Measurements from ENCODE around the gene CWC27.

Gene CWC27

GRCh38 chr5:64790210-64790609, 21.5 kb downstream of the CWC27 start:
- H3K4me3 Mint-ChIP-seq, result no peak overlapping the region
- TF ChIP-seq CTCF (IDR thresholded peaks at IDR 0.05), result no peak
- DNase-seq, result no peak
- no peak overlapping the region for H3K27ac Mint-ChIP-seq
- no peaks in the 10 kb centered on the region for H3K4me1 Mint-ChIP-seq
- no peaks in the 10 kb centered on the region for H3K9me3 Mint-ChIP-seq
- no peaks in the 10 kb centered on the region for H3K27me3 Mint-ChIP-seq (ENCODE audit: low read depth, poor library complexity)
- H3K36me3 Mint-ChIP-seq (ENCODE audit: low read depth), result peaks cover 18% of the 10 kb centered on the region

GRCh38 chr5:64792469-64792868, 23.7 kb downstream of the CWC27 start:
- no peak for DNase-seq
- no peak overlapping the region for H3K27ac Mint-ChIP-seq
- no peak overlapping the region for H3K4me3 Mint-ChIP-seq
- peaks cover 15% of the 10 kb centered on the region for H3K36me3 Mint-ChIP-seq (ENCODE audit: low read depth)
- no peaks in the 10 kb centered on the region for H3K4me1 Mint-ChIP-seq
- H3K9me3 Mint-ChIP-seq, result no peaks in the 10 kb centered on the region
- TF ChIP-seq CTCF (IDR thresholded peaks at IDR 0.05), result no peak
- no peaks in the 10 kb centered on the region for H3K27me3 Mint-ChIP-seq (ENCODE audit: low read depth, poor library complexity)

- Mint-ChIP-seq H3K36me3 (ENCODE audit: low read depth) (peaks cover 19% of the 10 kb centered on the region), H3K27ac (no peak overlapping the region), H3K9me3 (no peaks in the 10 kb centered on the region), H3K4me3 (no peak overlapping the region), H3K4me1 (no peaks in the 10 kb centered on the region), H3K27me3 (ENCODE audit: low read depth, poor library complexity) (no peaks in the 10 kb centered on the region)
- no peak for TF ChIP-seq CTCF (IDR thresholded peaks at IDR 0.05)
- DNase-seq, result no peak
Measured at GRCh38 chr5:64794053-64794770, 25.5 kb downstream of the CWC27 start.

- TF ChIP-seq CTCF (IDR thresholded peaks at IDR 0.05), result no peak
- Mint-ChIP-seq H3K9me3 (no peaks in the 10 kb centered on the region), H3K27me3 (ENCODE audit: low read depth, poor library complexity) (no peaks in the 10 kb centered on the region), H3K4me3 (no peak overlapping the region), H3K36me3 (ENCODE audit: low read depth) (peaks cover 19% of the 10 kb centered on the region), H3K27ac (no peak overlapping the region), H3K4me1 (no peaks in the 10 kb centered on the region)
- no peak for DNase-seq
Measured at GRCh38 chr5:64796301-64796700, 27.6 kb downstream of the CWC27 start.

- no peak for TF ChIP-seq CTCF (IDR thresholded peaks at IDR 0.05)
- no peaks in the 10 kb centered on the region for H3K4me1 Mint-ChIP-seq
Measured at GRCh38 chr5:64800926-64801325, 32.2 kb downstream of the CWC27 start.

GRCh38 chr5:64806537-64806936, 37.8 kb downstream of the CWC27 start:
- no peak for DNase-seq
- Mint-ChIP-seq H3K36me3 (ENCODE audit: low read depth) (peaks cover 22% of the 10 kb centered on the region), H3K27me3 (ENCODE audit: low read depth, poor library complexity) (no peaks in the 10 kb centered on the region), H3K4me1 (no peaks in the 10 kb centered on the region), H3K4me3 (no peak overlapping the region), H3K9me3 (no peaks in the 10 kb centered on the region), H3K27ac (no peak overlapping the region)
- TF ChIP-seq CTCF (IDR thresholded peaks at IDR 0.05), result no peak

More at GRCh38 chr5:64800926-64801325, 32.2 kb downstream of the CWC27 start:
- H3K27me3 Mint-ChIP-seq (ENCODE audit: low read depth, poor library complexity), result no peaks in the 10 kb centered on the region
- H3K9me3 Mint-ChIP-seq, result no peaks in the 10 kb centered on the region
- no peak overlapping the region for H3K4me3 Mint-ChIP-seq
- no peak for DNase-seq
- H3K27ac Mint-ChIP-seq, result no peak overlapping the region
- H3K36me3 Mint-ChIP-seq (ENCODE audit: low read depth), result peaks cover 6% of the 10 kb centered on the region
